Sciatic nerve (tissue), 2 donors: ENCODE measurements around the gene LRRC38. TPM values are rescaled to one million over a fixed set of nuclear protein-coding genes. Genes with fewer than 3 reads are reported as not detected.
"Not testable (repeated sequence)": the region's sequence is repeated elsewhere in the genome, so short reads cannot be mapped to it uniquely, and the experiment has no call there.

Experiments
- ATAC-seq: fragments of 200-7000 bp; cut with Tn5 transposase; one replicate; pipeline ENCODE4 v1.9.1; 2020; ENCODE audit warnings: mild to moderate bottlenecking, moderate library complexity
- DNase-seq: peaks from one replicate; pipeline ENCODE4 v3.0.0-alpha.2; 2020; ENCODE audit warnings: low spot score
- intact Hi-C: fragments of 100-400 bp; cut with DNase I; formaldehyde crosslinking; loops from one replicate; pipeline ENCODE4 v1.14.2; 2022
- total RNA-seq: library from RNA; stranded (reverse); fragmentation: NEBNext Ultra II Directional; extraction: Animal tissue kit (Norgen Biotek cat#: 25700); gene quantifications from one replicate; pipeline ENCODE4 v1.2.1, GENCODE V29; 2021
- donor health status: DM: no; HTN: no; CAD: no.
- donor health status: DM: no; HTN: no; CAD: no.

LRRC38 gene
- total RNA-seq, 1 donor from 2014 or later: not detected

DNA sequence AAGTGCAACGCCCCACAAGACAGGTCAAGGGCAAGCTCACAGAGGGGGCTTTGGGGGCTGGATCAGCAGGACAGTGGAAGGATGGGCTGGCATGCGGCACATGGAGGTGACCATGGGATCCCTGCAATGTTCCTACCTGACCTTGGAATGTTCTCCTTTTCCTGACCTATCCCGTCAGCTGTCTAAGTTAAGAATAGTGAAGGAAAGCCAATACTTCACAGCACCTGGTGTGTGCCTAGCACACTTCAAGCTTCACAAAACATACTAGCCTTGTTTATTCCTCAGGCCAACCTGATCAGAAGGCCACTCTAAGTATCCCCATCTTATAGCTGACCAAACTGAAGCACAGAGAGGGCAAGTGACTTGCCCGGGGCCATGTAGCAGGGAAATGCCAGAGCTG lies 31.2 kb downstream of the LRRC38 start:
- intact Hi-C loops: no loop called here
- DNase-seq (no peak), ATAC-seq (no peak)

- DNase-seq (no peak), ATAC-seq (no peak)
- intact Hi-C loops: no loop called here
Measured at GRCh38 chr1:13479171-13479856, 34.5 kb downstream of the LRRC38 start.

DNA sequence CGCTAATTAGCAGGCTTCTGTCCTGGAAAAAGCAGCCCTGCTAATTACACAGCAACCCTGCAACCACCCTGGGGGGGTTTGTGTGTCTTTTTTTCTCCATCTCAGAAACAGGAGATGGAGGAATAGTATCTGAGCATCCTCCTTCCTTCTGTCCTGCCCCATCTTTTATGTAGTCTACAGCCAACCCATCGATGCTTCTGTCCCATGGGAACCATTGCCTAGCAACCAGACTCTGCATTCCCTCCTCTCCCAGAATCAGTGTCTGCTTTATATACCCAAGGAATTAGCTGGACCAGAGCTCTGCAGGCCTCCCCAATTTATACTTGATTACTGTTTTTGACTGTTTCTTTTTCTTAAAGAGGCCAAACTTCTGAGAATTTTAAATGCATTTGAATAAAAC lies 35.1 kb downstream of the LRRC38 start:
- intact Hi-C loops: no loop called here
- no peak for DNase-seq
- ATAC-seq: no peak

GRCh38 chr1:13469343-13469742 lies 44.5 kb downstream of the LRRC38 start:
- DNase-seq: no peak
- ATAC-seq: no peak
- intact Hi-C loops: no loop called here

DNA sequence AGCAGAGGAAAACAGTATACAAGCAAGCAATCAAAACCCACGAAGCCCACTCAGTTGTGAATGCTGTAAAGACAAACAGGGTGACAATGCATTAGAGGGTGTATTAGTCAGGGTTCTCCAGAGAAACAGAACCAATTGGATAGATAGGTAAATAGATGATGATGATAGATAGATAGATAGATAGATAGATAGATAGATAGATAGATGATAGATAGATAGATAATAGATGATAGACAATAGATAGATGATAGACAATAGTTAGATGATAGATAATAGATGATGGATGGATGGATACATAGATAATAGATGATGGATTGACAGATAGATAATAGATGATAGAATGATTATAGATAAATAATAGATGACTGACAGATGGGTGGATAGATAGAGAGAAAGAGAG lies 48.3 kb downstream of the LRRC38 start:
- intact Hi-C loops: no loop called here
- no peak for ATAC-seq

DNA sequence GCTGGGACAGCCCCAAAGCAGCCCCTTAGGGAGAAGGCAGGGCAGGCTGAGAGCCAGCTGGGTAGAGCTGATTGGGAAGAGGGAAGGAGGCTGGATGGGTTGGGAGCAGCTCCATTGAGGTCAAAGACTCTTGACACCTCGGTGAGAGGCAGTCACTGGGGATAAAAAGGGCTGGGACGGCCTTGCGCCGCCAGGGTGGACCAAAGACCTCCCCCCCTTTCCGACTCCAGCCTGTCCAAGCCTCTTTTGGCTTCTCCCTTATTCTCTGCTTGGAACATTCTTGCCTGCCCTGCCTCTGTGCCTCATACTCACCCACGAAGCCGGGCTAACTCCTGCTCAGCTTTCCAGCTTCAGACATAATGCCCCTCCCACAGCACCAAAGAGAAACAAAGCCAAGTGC lies 51.1 kb downstream of the LRRC38 start:
- intact Hi-C loops: no loop called here
- DNase-seq (no peak), ATAC-seq (peak; percentile 32)

More for the DNA sequence above, 48.3 kb downstream of the LRRC38 start:
- DNase-seq: no peak

DNA sequence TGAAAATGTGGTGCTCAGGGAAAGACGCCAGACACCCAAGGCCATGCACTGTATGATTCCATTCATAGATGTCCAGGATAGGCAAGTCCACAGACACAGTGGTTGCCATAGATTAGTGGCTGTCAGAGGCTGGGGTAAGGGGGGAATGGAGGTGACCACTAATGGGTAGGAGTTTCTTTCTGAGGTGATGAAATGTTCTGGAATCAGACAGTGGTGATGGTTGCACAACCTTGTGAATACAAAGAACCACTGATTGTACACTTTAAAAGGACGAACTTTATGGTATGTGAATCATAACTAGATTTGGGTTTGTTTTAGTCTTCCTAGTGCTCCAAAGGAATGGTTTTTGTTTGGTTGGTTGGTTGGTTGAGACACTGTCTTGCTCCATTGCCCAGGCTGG lies 51.8 kb downstream of the LRRC38 start:
- intact Hi-C loops: no loop called here
- DNase-seq (no peak), ATAC-seq (no peak)

GRCh38 chr1:13456904-13457532 lies 56.8 kb downstream of the LRRC38 start:
- DNase-seq: no peak
- ATAC-seq: no peak
- intact Hi-C loops: no loop called here

DNA sequence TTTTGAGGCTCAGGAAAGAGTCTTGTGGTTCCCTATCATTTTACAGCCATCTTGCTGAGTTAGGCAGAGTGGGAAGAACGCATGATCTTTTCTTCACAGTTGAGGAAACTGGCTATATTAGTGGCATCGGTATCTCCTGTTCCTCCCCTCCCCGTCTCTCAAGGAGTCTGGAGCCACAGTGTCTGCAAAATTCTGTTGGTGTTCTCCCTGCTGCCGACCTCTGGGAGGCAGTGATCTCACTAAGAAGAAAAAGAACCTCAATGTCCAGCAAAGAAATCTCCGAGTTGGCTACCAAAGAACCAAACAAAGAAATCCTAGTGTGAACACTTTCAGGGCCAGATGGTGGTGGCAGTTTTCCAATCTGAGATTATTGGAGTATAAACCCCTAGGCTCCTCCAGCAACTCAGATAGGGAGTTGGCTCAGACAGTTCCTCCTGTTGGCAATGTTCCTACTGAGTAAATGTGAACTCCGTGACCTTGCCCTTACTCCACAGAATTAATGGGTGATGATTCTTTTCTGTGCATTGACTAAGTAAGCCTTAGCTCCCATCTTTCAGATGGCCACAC lies 62.3 kb downstream of the LRRC38 start:
- no peak for ATAC-seq
- DNase-seq: no peak
- intact Hi-C loops: no loop called here

- intact Hi-C loops: no loop called here
- no peak for ATAC-seq
- DNase-seq: no peak
Measured at GRCh38 chr1:13450204-13450603, 63.6 kb downstream of the LRRC38 start.

- DNase-seq (no peak), ATAC-seq (no peak)
- intact Hi-C loops: no loop called here
Measured at GRCh38 chr1:13443335-13443979, 70.3 kb downstream of the LRRC38 start.

DNA sequence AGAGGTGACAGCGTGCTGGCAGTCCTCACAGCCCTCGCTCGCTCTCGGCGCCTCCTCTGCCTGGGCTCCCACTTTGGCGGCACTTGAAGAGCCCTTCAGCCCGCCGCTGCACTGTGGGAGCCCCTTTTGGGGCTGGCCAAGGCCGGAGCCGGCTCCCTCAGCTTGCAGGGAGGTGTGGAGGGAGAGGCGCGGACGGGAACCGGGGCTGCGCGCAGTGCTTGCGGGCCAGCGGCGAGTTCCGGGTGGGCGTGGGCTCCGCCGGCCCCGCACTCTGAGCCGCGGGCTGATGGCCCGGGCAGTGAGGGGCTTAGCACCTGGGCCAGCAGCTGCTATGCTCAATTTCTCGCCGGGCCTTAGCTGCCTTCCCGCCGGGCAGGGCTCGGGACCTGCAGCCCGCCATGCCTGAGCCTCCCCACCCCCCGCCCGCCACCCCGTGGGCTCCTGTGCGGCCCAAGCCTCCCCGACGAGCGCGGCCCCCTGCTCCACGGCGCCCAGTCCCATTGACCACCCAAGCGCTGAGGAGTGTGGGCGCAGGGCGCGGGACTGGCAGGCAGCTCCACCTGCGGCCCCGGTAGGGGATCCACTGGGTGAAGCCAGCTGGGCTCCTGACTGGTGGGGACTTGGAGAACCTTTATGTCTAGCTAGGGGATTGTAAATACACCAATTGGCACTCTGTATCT lies 74.6 kb downstream of the LRRC38 start:
- DNase-seq, ATAC-seq, intact Hi-C loops: not testable (repeated sequence)

- intact Hi-C loops: no loop called here
- no peak for DNase-seq
- ATAC-seq: no peak
Measured at GRCh38 chr1:13435458-13435857, 78.3 kb downstream of the LRRC38 start.

GRCh38 chr1:13433694-13434358 lies 80.0 kb downstream of the LRRC38 start:
- DNase-seq, intact Hi-C loops, ATAC-seq: not testable (repeated sequence)

GRCh38 chr1:13432251-13432650 lies 81.6 kb downstream of the LRRC38 start:
- ATAC-seq (no peak), DNase-seq (no peak)
- intact Hi-C loops: no loop called here

DNA sequence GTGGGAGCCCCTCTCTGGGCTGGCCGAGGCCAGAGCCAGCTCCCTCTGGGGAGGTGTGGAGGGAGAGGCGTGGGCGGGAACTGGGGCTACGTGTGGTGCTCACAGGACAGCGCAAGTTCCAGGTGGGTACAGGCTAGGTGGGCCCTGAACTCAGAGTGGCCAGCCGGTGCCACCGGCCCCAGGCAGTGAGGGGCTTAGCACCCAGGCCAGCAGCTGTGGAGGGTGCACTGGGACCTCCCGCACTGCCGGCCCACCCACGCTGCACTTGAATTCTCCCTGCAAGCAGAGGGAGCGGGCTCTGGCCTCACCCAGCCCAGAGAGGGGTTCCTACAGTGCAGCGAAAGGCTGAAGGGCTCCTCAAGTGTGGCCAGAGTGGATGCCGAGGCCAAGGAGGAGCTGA lies 83.3 kb downstream of the LRRC38 start:
- no peak for DNase-seq
- ATAC-seq: no peak
- intact Hi-C loops: no loop called here
